ENCODE measurements around the gene ARL3.
"Not testable (repeated sequence)": the region's sequence is repeated elsewhere in the genome, so short reads cannot be mapped to it uniquely, and the experiment has no call there.

ARL3 gene

GRCh38 chr10:102713814-102714620 lies at the start of gene ARL3:
Gene ARL3 (minus strand): TSS chr10:102714397. CDS start chr10:102714275, 122 bp downstream.
- Mint-ChIP-seq H3K4me3 (peak within 1 kb of the TSS; percentile 95 to 99), H3K27ac (peak within 1 kb of the TSS; percentile 95), H3K4me1 (peaks cover 33 to 67% of the 10 kb centered on the region in 2 donors), H3K36me3 (peaks cover 11 to 14% of the 10 kb centered on the region in 2 donors), H3K9me3 (no peaks in the 10 kb centered on the region), H3K27me3 (no peaks in the 10 kb centered on the region)
- ATAC-seq (replicated peaks): peak; percentile 90 to 91
- DNase-seq: peak; percentile 96

GRCh38 chr10:102763037-102763607 lies 48.9 kb upstream of the ARL3 start:
- no peak for ATAC-seq (replicated peaks)
- peaks cover 1 to 4% of the 10 kb centered on the region in 2 donors for H3K9me3 Mint-ChIP-seq
- no peaks in the 10 kb centered on the region for H3K27me3 Mint-ChIP-seq
- peaks cover 31 to 36% of the 10 kb centered on the region in 2 donors for H3K4me1 Mint-ChIP-seq
- H3K36me3 Mint-ChIP-seq: peaks cover 29 to 43% of the 10 kb centered on the region in 2 donors
- no peak overlapping the region for H3K4me3 Mint-ChIP-seq
- no peak overlapping the region for H3K27ac Mint-ChIP-seq
- DNase-seq: no peak

- Mint-ChIP-seq H3K27ac (no peak overlapping the region), H3K4me3 (no peak overlapping the region), H3K36me3 (peaks cover 29 to 44% of the 10 kb centered on the region in 2 donors), H3K9me3 (peaks cover 1 to 4% of the 10 kb centered on the region in 2 donors), H3K27me3 (no peaks in the 10 kb centered on the region), H3K4me1 (peaks cover 27 to 32% of the 10 kb centered on the region in 2 donors)
- DNase-seq (no peak), ATAC-seq (replicated peaks) (no peak)
Observed at GRCh38 chr10:102762401-102763015, 48.3 kb upstream of the ARL3 start.

GRCh38 chr10:102761981-102762380 lies 47.8 kb upstream of the ARL3 start:
- Mint-ChIP-seq H3K4me1 (peaks cover 24 to 32% of the 10 kb centered on the region in 2 donors), H3K9me3 (peaks cover 1 to 4% of the 10 kb centered on the region in 2 donors), H3K27ac (no peak overlapping the region), H3K36me3 (peaks cover 30 to 44% of the 10 kb centered on the region in 2 donors), H3K4me3 (no peak overlapping the region), H3K27me3 (no peaks in the 10 kb centered on the region)
- ATAC-seq (replicated peaks) (no peak), DNase-seq (no peak)

- Mint-ChIP-seq H3K27me3 (no peaks in the 10 kb centered on the region), H3K9me3 (peaks cover 1 to 4% of the 10 kb centered on the region in 2 donors), H3K4me1 (peaks cover 17 to 36% of the 10 kb centered on the region in 2 donors), H3K4me3 (no peak overlapping the region), H3K36me3 (peaks cover 24 to 38% of the 10 kb centered on the region in 2 donors), H3K27ac (no peak overlapping the region)
- ATAC-seq (replicated peaks) (no peak), DNase-seq (no peak)
Observed at GRCh38 chr10:102759497-102760210, 45.5 kb upstream of the ARL3 start.

GRCh38 chr10:102758933-102759262 lies 44.7 kb upstream of the ARL3 start:
- H3K9me3 Mint-ChIP-seq; H3K27ac Mint-ChIP-seq; DNase-seq; H3K27me3 Mint-ChIP-seq; ATAC-seq (replicated peaks); H3K4me3 Mint-ChIP-seq: not testable (repeated sequence)
- H3K4me1 Mint-ChIP-seq: peaks cover 17 to 30% of the 10 kb centered on the region in 2 donors
- peaks cover 21 to 33% of the 10 kb centered on the region in 2 donors for H3K36me3 Mint-ChIP-seq

GRCh38 chr10:102758240-102758932 lies 44.2 kb upstream of the ARL3 start:
- Mint-ChIP-seq H3K4me1 (peaks cover 19 to 33% of the 10 kb centered on the region in 2 donors), H3K9me3 (peaks cover 1 to 4% of the 10 kb centered on the region in 2 donors), H3K27ac (peak overlapping the region; percentile 65), H3K4me3 (no peak overlapping the region), H3K36me3 (peaks cover 21 to 31% of the 10 kb centered on the region in 2 donors), H3K27me3 (no peaks in the 10 kb centered on the region)
- no peak for ATAC-seq (replicated peaks)
- no peak for DNase-seq

- ATAC-seq (replicated peaks) (no peak), DNase-seq (no peak)
- Mint-ChIP-seq H3K36me3 (peaks cover 14 to 32% of the 10 kb centered on the region in 2 donors), H3K4me3 (no peak overlapping the region), H3K9me3 (peaks cover 1 to 4% of the 10 kb centered on the region in 2 donors), H3K27ac (no peak overlapping the region), H3K27me3 (no peaks in the 10 kb centered on the region), H3K4me1 (peaks cover 25 to 39% of the 10 kb centered on the region in 2 donors)
Observed at GRCh38 chr10:102757323-102757722, 43.1 kb upstream of the ARL3 start.

- H3K9me3 Mint-ChIP-seq: peaks cover 0 to 4% of the 10 kb centered on the region in 2 donors
- ATAC-seq (replicated peaks) (no peak), DNase-seq (no peak)
- H3K27me3 Mint-ChIP-seq: no peaks in the 10 kb centered on the region
- H3K4me3 Mint-ChIP-seq: no peak overlapping the region
- H3K4me1 Mint-ChIP-seq: peaks cover 32 to 52% of the 10 kb centered on the region in 2 donors
- H3K36me3 Mint-ChIP-seq: peaks cover 13 to 31% of the 10 kb centered on the region in 2 donors
- H3K27ac Mint-ChIP-seq: no peak overlapping the region
Observed at GRCh38 chr10:102753718-102754117, 39.5 kb upstream of the ARL3 start.

GRCh38 chr10:102752934-102753664 lies 38.9 kb upstream of the ARL3 start:
- H3K4me3 Mint-ChIP-seq: no peak overlapping the region
- peak overlapping the region; percentile 37 for H3K27ac Mint-ChIP-seq
- H3K9me3 Mint-ChIP-seq: no peaks in the 10 kb centered on the region
- no peaks in the 10 kb centered on the region for H3K27me3 Mint-ChIP-seq
- H3K4me1 Mint-ChIP-seq: peaks cover 32 to 52% of the 10 kb centered on the region in 2 donors
- H3K36me3 Mint-ChIP-seq: peaks cover 13 to 31% of the 10 kb centered on the region in 2 donors
- DNase-seq (no peak), ATAC-seq (replicated peaks) (peak; percentile 80 to 83)

- no peak overlapping the region for H3K27ac Mint-ChIP-seq
- DNase-seq (no peak), ATAC-seq (replicated peaks) (no peak)
- no peak overlapping the region for H3K4me3 Mint-ChIP-seq
- peaks cover 13 to 30% of the 10 kb centered on the region in 2 donors for H3K36me3 Mint-ChIP-seq
- peaks cover 32 to 50% of the 10 kb centered on the region in 2 donors for H3K4me1 Mint-ChIP-seq
- H3K27me3 Mint-ChIP-seq: no peaks in the 10 kb centered on the region
- no peaks in the 10 kb centered on the region for H3K9me3 Mint-ChIP-seq
Observed at GRCh38 chr10:102752266-102752930, 38.2 kb upstream of the ARL3 start.

GRCh38 chr10:102745157-102745556 lies 31.0 kb upstream of the ARL3 start:
- no peak overlapping the region for H3K27ac Mint-ChIP-seq
- H3K36me3 Mint-ChIP-seq: peaks cover 12% of the 10 kb centered on the region in 2 donors
- peaks cover 3 to 5% of the 10 kb centered on the region in 2 donors for H3K9me3 Mint-ChIP-seq
- DNase-seq: no peak
- ATAC-seq (replicated peaks): no peak
- peaks cover 28 to 49% of the 10 kb centered on the region in 2 donors for H3K4me1 Mint-ChIP-seq
- peak overlapping the region; percentile 85 to 89 for H3K4me3 Mint-ChIP-seq
- H3K27me3 Mint-ChIP-seq: no peaks in the 10 kb centered on the region
